NK-92 treated with Interleukin-12 subunit alpha and Interleukin-12 subunit beta, amount 100 ng/mL, for 24 hours (cell line): ENCODE data around the gene ZMYND11.
"Not testable (repeated sequence)": the region's sequence is repeated elsewhere in the genome, so short reads cannot be mapped to it uniquely, and the experiment has no call there.

ENCODE experiments used
- DNase-seq: peaks from one replicate; lab custom pipeline; 2025; lab: John Stamatoyannopoulos, UW

Gene ZMYND11

GRCh38 chr10:282294-283139 lies 147.3 kb downstream of the ZMYND11 start:
- DNase-seq, result no peak

GRCh38 chr10:283140-283479 lies 147.9 kb downstream of the ZMYND11 start:
- DNase-seq, result no peak

- DNase-seq, result no peak
Observed at GRCh38 chr10:283916-284356, 148.7 kb downstream of the ZMYND11 start.

- DNase-seq, result no peak
Observed at GRCh38 chr10:285216-285615, 150.0 kb downstream of the ZMYND11 start.

GRCh38 chr10:287026-287709 lies 151.9 kb downstream of the ZMYND11 start:
- DNase-seq, result no peak

- no peak for DNase-seq
Observed at GRCh38 chr10:287814-288213, 152.6 kb downstream of the ZMYND11 start.

GRCh38 chr10:288316-289200 lies 153.3 kb downstream of the ZMYND11 start:
- no peak for DNase-seq

GRCh38 chr10:289581-289980 lies 154.3 kb downstream of the ZMYND11 start:
- no peak for DNase-seq

- DNase-seq, result no peak
Observed at GRCh38 chr10:290026-290725, 154.9 kb downstream of the ZMYND11 start.

- no peak for DNase-seq
Observed at GRCh38 chr10:293636-294035, 158.4 kb downstream of the ZMYND11 start.

- no peak for DNase-seq
Observed at GRCh38 chr10:297567-297966, 162.3 kb downstream of the ZMYND11 start.

GRCh38 chr10:298033-298432 lies 162.8 kb downstream of the ZMYND11 start:
- DNase-seq, result no peak

- DNase-seq, result no peak
Observed at GRCh38 chr10:299512-299911, 164.3 kb downstream of the ZMYND11 start.

GRCh38 chr10:299969-300368 lies 164.7 kb downstream of the ZMYND11 start:
- no peak for DNase-seq

- not testable (repeated sequence) for DNase-seq
Observed at GRCh38 chr10:300580-300979, 165.3 kb downstream of the ZMYND11 start.

GRCh38 chr10:301536-301935 lies 166.3 kb downstream of the ZMYND11 start:
- no peak for DNase-seq
